H9 (cell line): Measurements from ENCODE around the gene SEC23A. TPM values are rescaled to one million over a fixed set of nuclear protein-coding genes. Genes with fewer than 3 reads are reported as not detected.
"Not testable (repeated sequence)": the region's sequence is repeated elsewhere in the genome, so short reads cannot be mapped to it uniquely, and the experiment has no call there.

Experiments used
- DNase-seq: peaks from one replicate; pipeline ENCODE4 v3.0.0-alpha.2; 2017
- H2AFZ ChIP-seq: one replicate; pipeline ENCODE4 v1.6.1; 2013; ENCODE audit warnings: mild to moderate bottlenecking, low read length, control low read depth, moderate library complexity
- H2AK5ac ChIP-seq: 2 replicates; pipeline ENCODE4 v1.6.1; 2013; ENCODE audit warnings: low read length, control low read depth, mixed read lengths; ENCODE audit not compliant: insufficient read length
- H2BK120ac ChIP-seq: one replicate; pipeline ENCODE4 v1.6.1; 2013; ENCODE audit warnings: low read depth, mild to moderate bottlenecking, low read length, control low read depth, inconsistent platforms; ENCODE audit not compliant: poor library complexity, severe bottlenecking
- H2BK12ac ChIP-seq: 2 replicates; pipeline ENCODE4 v1.6.1; 2013; ENCODE audit warnings: low read length, control low read depth, mixed read lengths, low read depth; ENCODE audit not compliant: insufficient read length
- H2BK15ac ChIP-seq: 2 replicates; pipeline ENCODE4 v1.6.1; 2013; ENCODE audit warnings: low read depth, low read length, control low read depth
- H2BK20ac ChIP-seq: one replicate; pipeline ENCODE4 v1.6.1; 2013; ENCODE audit warnings: low read depth, mild to moderate bottlenecking, low read length, control low read depth, inconsistent platforms; ENCODE audit not compliant: poor library complexity, severe bottlenecking
- H2BK5ac ChIP-seq: 2 replicates; pipeline ENCODE4 v1.6.1; 2013; ENCODE audit warnings: low read length, control low read depth, mixed read lengths; ENCODE audit not compliant: insufficient read length
- H3K14ac ChIP-seq: 2 replicates; pipeline ENCODE4 v1.6.1; 2013; ENCODE audit warnings: low read length, control low read depth; ENCODE audit not compliant: insufficient read depth
- H3K18ac ChIP-seq: 2 replicates; pipeline ENCODE4 v1.6.1; 2013; ENCODE audit warnings: low read depth, mild to moderate bottlenecking, mixed read lengths, low read length, control low read depth; ENCODE audit not compliant: insufficient read length
- H3K23ac ChIP-seq: 2 replicates; pipeline ENCODE4 v1.6.1; 2013; ENCODE audit warnings: low read length, control low read depth, mixed read lengths, low read depth; ENCODE audit not compliant: insufficient read length
- H3K23me2 ChIP-seq: 2 replicates; pipeline ENCODE4 v1.6.1; 2013; ENCODE audit warnings: low read depth, mild to moderate bottlenecking, mixed read lengths, low read length, control low read depth; ENCODE audit not compliant: insufficient read length, poor library complexity, severe bottlenecking
- H3K27ac ChIP-seq: 2 replicates; pipeline ENCODE4 v1.5.1; 2013; ENCODE audit warnings: low read length, control low read depth, mixed read lengths, low read depth; ENCODE audit not compliant: insufficient read length
- H3K27me3 ChIP-seq: 2 replicates; pipeline ENCODE4 v1.6.1; 2013; ENCODE audit warnings: low read length, control low read depth, inconsistent platforms; ENCODE audit not compliant: insufficient read depth
- H3K4ac ChIP-seq: 2 replicates; pipeline ENCODE4 v1.6.1; 2013; ENCODE audit warnings: low read depth, mild to moderate bottlenecking, control low read depth, inconsistent platforms, low read length, moderate library complexity
- H3K4me1 ChIP-seq: 2 replicates; pipeline ENCODE4 v1.6.1; 2013; ENCODE audit warnings: low read length, control low read depth, inconsistent platforms; ENCODE audit not compliant: insufficient read depth
- H3K4me2 ChIP-seq: 2 replicates; pipeline ENCODE4 v1.6.1; 2013; ENCODE audit warnings: low read length, control low read depth, mixed read lengths; ENCODE audit not compliant: insufficient read length, insufficient read depth
- H3K56ac ChIP-seq: 2 replicates; pipeline ENCODE4 v1.6.1; 2013; ENCODE audit warnings: low read depth, mild to moderate bottlenecking, mixed read lengths, low read length, control low read depth; ENCODE audit not compliant: insufficient read length
- H3K79me1 ChIP-seq: 2 replicates; pipeline ENCODE4 v1.6.1; 2013; ENCODE audit warnings: low read depth, mild to moderate bottlenecking, moderate library complexity, low read length, control low read depth, inconsistent platforms; ENCODE audit not compliant: insufficient read depth, poor library complexity, severe bottlenecking
- H3K79me2 ChIP-seq: 2 replicates; pipeline ENCODE4 v1.6.1; 2013; ENCODE audit warnings: low read length, control low read depth, inconsistent platforms; ENCODE audit not compliant: insufficient read depth
- H3K9ac ChIP-seq: 2 replicates; pipeline ENCODE4 v1.6.1; 2013; ENCODE audit warnings: low read length, control low read depth, mixed read lengths; ENCODE audit not compliant: insufficient read length; ENCODE audit errors: extremely low read depth
- H3K9me3 ChIP-seq: one replicate; pipeline ENCODE4 v1.6.1; 2013; ENCODE audit warnings: low read depth, low read length, inconsistent platforms; ENCODE audit not compliant: control insufficient read depth
- H3T11ph ChIP-seq: one replicate; pipeline ENCODE4 v1.6.1; 2013; ENCODE audit warnings: mild to moderate bottlenecking, low read length, control low read depth, inconsistent platforms
- H4K20me1 ChIP-seq: one replicate; pipeline ENCODE4 v1.6.1; 2013; ENCODE audit not compliant: control insufficient read depth, insufficient read length, insufficient read depth
- H4K5ac ChIP-seq: 2 replicates; pipeline ENCODE4 v1.6.1; 2013; ENCODE audit warnings: low read depth, mild to moderate bottlenecking, mixed read lengths, low read length, control low read depth; ENCODE audit not compliant: insufficient read length
- H4K8ac ChIP-seq: replicated peaks from 2 replicates; pipeline ENCODE4 v1.6.1; 2013; ENCODE audit warnings: low read length, control low read depth, mixed read lengths, low read depth; ENCODE audit not compliant: insufficient read length
- H4K91ac ChIP-seq: 2 replicates; pipeline ENCODE4 v1.6.1; 2013; ENCODE audit warnings: low read depth, mild to moderate bottlenecking, moderate library complexity, mixed read lengths, low read length, control low read depth; ENCODE audit not compliant: insufficient read length
- H3K27ac Mint-ChIP-seq, 3 experiments: 2 replicates in 2 of 3; 3 replicates in 1 of 3; pipeline ENCODE4 v1.8.0; 2020 to 2021; ENCODE audit warnings: mixed read lengths in 3 of 3, mild to moderate bottlenecking in 1 of 3, moderate library complexity in 1 of 3
- H3K27me3 Mint-ChIP-seq: 2 replicates; pipeline ENCODE4 v1.8.0; 2021; ENCODE audit warnings: low read depth, mild to moderate bottlenecking, moderate library complexity, mixed read lengths
- H3K36me3 Mint-ChIP-seq, 3 experiments: 2 replicates in 2 of 3; 3 replicates in 1 of 3; pipeline ENCODE4 v1.8.0; 2020 to 2021; ENCODE audit warnings: low read depth in 3 of 3, mixed read lengths in 3 of 3; ENCODE audit not compliant: insufficient read depth in 1 of 3
- H3K4me1 Mint-ChIP-seq, 2 experiments: 2 replicates each; pipeline ENCODE4 v1.8.0; 2020; ENCODE audit warnings: mixed read lengths in 2 of 2
- H3K4me3 Mint-ChIP-seq, 2 experiments: 2 replicates in 1 of 2; 3 replicates in 1 of 2; pipeline ENCODE4 v1.8.0; 2020 to 2021; ENCODE audit warnings: mild to moderate bottlenecking in 2 of 2, mixed read lengths in 2 of 2, moderate library complexity in 1 of 2
- H3K9me3 Mint-ChIP-seq, 2 experiments: 2 replicates in 1 of 2; 3 replicates in 1 of 2; pipeline ENCODE4 v1.8.0; 2020; ENCODE audit warnings: mild to moderate bottlenecking in 2 of 2, mixed read lengths in 2 of 2, moderate library complexity in 1 of 2
- WGBS: extraction: QIAGEN DNeasy Blood & Tissue Kit; methylation state at CpG from one replicate; pipeline ENCODE4 v1.1.7; 2013; ENCODE audit warnings: missing lambda C conversion rate, low lambda C conversion rate, mixed read lengths; ENCODE audit not compliant: insufficient read length; ENCODE audit errors: extremely low coverage; 5-methylcytosine and 5-hydroxymethylcytosine counted together
- total RNA-seq: library from RNA; stranded (reverse); gene quantifications from 2 replicates; pipeline ENCODE4 v1.2.1, GENCODE V29; 2021
- TF ChIP-seq, protein P1 (sequence below): fragments of 200-600 bp; sonication (generic); conservative IDR thresholded peaks from 3 replicates; pipeline ENCODE4 v1.8.0; 2021; ENCODE audit warnings: antibody characterized with exemption, mild to moderate bottlenecking

Gene SEC23A
- total RNA-seq, 1 experiment from 2014 or later, result 55.3 TPM

DNA sequence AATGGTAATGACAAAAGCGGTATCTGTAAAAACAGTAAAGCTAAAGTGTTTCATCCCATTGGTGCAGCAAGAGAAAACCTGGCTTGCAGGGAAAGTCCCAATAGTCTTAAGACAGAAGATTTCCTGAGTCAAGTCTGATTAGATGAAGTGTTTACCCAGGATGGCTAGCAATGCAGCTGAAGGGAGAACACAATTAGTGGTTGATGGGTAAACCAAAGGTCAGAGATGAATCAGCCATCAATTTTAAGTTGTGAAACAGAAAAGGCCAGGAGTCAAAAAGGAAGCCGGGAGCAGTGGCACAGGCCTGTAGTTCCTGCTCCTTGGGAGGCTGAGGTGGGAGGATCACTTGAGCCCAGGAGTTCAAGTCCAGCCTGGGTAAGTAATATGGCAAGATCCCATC lies 52.6 kb downstream of the SEC23A start:
- no peaks in the 10 kb centered on the region for H3K23me2 ChIP-seq
- no peak overlapping the region for H4K8ac ChIP-seq

DNA sequence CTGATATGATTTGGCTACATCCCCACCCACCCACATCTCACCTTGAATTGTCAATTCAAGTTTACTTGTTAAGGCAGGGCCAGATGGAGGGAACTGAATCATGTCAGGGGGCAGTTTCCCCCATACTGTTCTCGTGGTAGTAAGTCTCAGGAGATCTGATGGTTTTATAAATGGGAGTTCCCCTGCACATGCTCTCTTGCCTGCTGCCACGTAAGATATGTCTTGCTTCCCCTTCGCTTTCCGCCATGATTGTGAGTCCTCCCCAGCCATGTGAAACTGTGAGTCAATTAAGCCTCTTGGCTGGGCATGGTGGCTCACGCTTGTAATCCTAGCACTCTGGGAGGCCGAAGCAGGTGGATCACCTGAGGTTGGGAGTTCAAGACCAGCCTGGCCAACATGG lies 57.1 kb downstream of the SEC23A start:
- not testable (repeated sequence) for H3K14ac ChIP-seq, H2BK20ac ChIP-seq, H3K4me3 Mint-ChIP-seq, H3T11ph ChIP-seq, H2BK12ac ChIP-seq, H4K91ac ChIP-seq, H4K8ac ChIP-seq, H3K4me2 ChIP-seq, H3K56ac ChIP-seq, H3K79me2 ChIP-seq, H3K27ac ChIP-seq, H2BK15ac ChIP-seq, H2AK5ac ChIP-seq, H2BK5ac ChIP-seq, H3K4me1 Mint-ChIP-seq, H2AFZ ChIP-seq, H3K18ac ChIP-seq, H4K5ac ChIP-seq, H4K20me1 ChIP-seq, H3K79me1 ChIP-seq, H3K27ac Mint-ChIP-seq, H3K9me3 ChIP-seq, H3K4me1 ChIP-seq, H3K27me3 ChIP-seq, H3K23me2 ChIP-seq, H3K9me3 Mint-ChIP-seq, DNase-seq, H2BK120ac ChIP-seq, H3K23ac ChIP-seq, H3K4ac ChIP-seq, H3K9ac ChIP-seq, H3K27me3 Mint-ChIP-seq
- H3K36me3 Mint-ChIP-seq, result peaks cover 18 to 62% (median 49%) of the 10 kb centered on the region in 3 experiments; a peak in 6 of 7 replicates
- no CpG with 5 or more reads among the region's 6 CpGs for WGBS

More for the DNA sequence above, 52.6 kb downstream of the SEC23A start:
- H3K4me1 ChIP-seq, result no peaks in the 10 kb centered on the region
- H3K9ac ChIP-seq, result no peak overlapping the region
- no peak overlapping the region for H3K27ac ChIP-seq
- no peak overlapping the region for H3K4ac ChIP-seq
- H3K27me3 ChIP-seq, result no peaks in the 10 kb centered on the region
- no peak overlapping the region for H3T11ph ChIP-seq
- H3K36me3 Mint-ChIP-seq, result peaks cover 50 to 82% (median 79%) of the 10 kb centered on the region in 3 experiments
- H3K9me3 ChIP-seq, result peaks cover under 1% of the 10 kb centered on the region
- no peak overlapping the region for H4K5ac ChIP-seq
- no peak overlapping the region for H2BK20ac ChIP-seq
- no peak overlapping the region for H2BK120ac ChIP-seq
- H4K91ac ChIP-seq, result no peak overlapping the region
- H3K79me1 ChIP-seq, result no peaks in the 10 kb centered on the region
- no peak overlapping the region for H2BK15ac ChIP-seq
- H3K27me3 Mint-ChIP-seq, result no peaks in the 10 kb centered on the region
- no peak overlapping the region for H3K18ac ChIP-seq
- H4K20me1 ChIP-seq, result no peaks in the 10 kb centered on the region
- no peak overlapping the region for H3K56ac ChIP-seq
- H2BK12ac ChIP-seq, result no peak overlapping the region
- no peaks in the 10 kb centered on the region for H3K4me1 Mint-ChIP-seq
- H3K4me3 Mint-ChIP-seq, result no peak overlapping the region
- H3K27ac Mint-ChIP-seq, result no peak overlapping the region
- no peak overlapping the region for H3K23ac ChIP-seq
- no peak for DNase-seq
- WGBS, result no CpG with 5 or more reads among the region's 2 CpGs
- no peak overlapping the region for H2BK5ac ChIP-seq
- no peak overlapping the region for H3K4me2 ChIP-seq
- no peaks in the 10 kb centered on the region for H3K79me2 ChIP-seq
- no peak overlapping the region for H3K14ac ChIP-seq
- no peak overlapping the region for H2AK5ac ChIP-seq
- TF ChIP-seq, protein P1, sequence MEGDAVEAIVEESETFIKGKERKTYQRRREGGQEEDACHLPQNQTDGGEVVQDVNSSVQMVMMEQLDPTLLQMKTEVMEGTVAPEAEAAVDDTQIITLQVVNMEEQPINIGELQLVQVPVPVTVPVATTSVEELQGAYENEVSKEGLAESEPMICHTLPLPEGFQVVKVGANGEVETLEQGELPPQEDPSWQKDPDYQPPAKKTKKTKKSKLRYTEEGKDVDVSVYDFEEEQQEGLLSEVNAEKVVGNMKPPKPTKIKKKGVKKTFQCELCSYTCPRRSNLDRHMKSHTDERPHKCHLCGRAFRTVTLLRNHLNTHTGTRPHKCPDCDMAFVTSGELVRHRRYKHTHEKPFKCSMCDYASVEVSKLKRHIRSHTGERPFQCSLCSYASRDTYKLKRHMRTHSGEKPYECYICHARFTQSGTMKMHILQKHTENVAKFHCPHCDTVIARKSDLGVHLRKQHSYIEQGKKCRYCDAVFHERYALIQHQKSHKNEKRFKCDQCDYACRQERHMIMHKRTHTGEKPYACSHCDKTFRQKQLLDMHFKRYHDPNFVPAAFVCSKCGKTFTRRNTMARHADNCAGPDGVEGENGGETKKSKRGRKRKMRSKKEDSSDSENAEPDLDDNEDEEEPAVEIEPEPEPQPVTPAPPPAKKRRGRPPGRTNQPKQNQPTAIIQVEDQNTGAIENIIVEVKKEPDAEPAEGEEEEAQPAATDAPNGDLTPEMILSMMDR, result no peak
- peaks cover 0 to 4% of the 10 kb centered on the region in 2 experiments; a peak in 2 of 5 replicates for H3K9me3 Mint-ChIP-seq
- no peak overlapping the region for H2AFZ ChIP-seq
